SK-N-MC (cell line): Measurements from ENCODE around the gene PDE9A.

Experiments
- EZH2 ChIP-seq: fragments of 200-600 bp; sonication (generic); IDR thresholded peaks from one replicate; pipeline ENCODE4 v1.6.1; 2017; ENCODE audit warnings: antibody characterized with exemption
- FOXP2 ChIP-seq: optimal IDR thresholded peaks from 2 replicates; pipeline ENCODE3; 2011; ENCODE audit warnings: mild to moderate bottlenecking, moderate library complexity; ENCODE audit not compliant: insufficient read depth; ENCODE audit errors: extremely low read length, control extremely low read depth
- POLR2AphosphoS5 ChIP-seq: IDR thresholded peaks from 2 replicates; pipeline ENCODE4 v1.6.1; 2012; ENCODE audit warnings: mild to moderate bottlenecking, low read depth, low read length, borderline replicate concordance

GRCh38 chr21:42711667-42712066, 58.2 kb downstream of the PDE9A start:
- TF ChIP-seq EZH2 (no peak), POLR2AphosphoS5 (no peak), FOXP2 (no peak)
